ENCODE results near the gene SLC39A11.

Gene SLC39A11

DNA sequence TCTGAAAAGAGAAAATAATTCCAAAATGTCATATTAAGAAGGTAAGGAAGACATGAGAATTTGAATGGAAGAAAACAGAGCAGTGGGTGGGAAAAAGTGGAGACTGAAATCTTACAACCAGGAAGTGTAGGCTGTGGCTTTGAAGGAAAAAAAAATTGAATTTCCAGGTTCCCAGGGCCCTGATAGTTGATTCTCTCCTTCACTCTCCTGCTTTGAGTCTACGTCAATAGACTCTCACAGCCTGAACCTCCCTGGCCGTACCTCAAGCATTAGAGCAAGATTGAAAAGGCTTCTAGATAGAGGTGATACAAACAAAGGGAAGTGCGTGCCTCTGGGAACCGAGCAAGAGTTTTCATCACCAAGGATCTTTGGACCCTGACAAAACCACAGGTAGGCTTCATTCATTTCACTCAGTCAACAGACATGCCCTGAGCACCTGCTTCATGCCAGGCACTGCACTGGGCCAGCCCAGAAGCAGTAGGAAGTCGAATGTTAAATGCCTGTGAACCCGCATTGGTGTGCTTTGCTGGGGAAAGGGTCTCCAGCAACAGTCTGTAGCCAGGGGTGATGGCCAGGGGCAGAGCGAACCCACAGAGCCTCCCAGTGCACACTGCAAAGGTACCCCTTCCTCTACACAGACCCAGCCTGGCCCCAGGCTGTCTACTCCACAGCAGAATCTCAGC lies 163.9 kb downstream of the SLC39A11 start:
- ChIA-PET POLR2A (no interaction called here), CTCF (interaction anchor here (0.6 kb wide), 1 partner anchor 16 kb away, joined by 3 read pairs; no protein-coding TSS in a partner anchor)
- no peak for DNase-seq (ENCODE audit: low read depth, low spot score)
- TF ChIP-seq, protein P1, sequence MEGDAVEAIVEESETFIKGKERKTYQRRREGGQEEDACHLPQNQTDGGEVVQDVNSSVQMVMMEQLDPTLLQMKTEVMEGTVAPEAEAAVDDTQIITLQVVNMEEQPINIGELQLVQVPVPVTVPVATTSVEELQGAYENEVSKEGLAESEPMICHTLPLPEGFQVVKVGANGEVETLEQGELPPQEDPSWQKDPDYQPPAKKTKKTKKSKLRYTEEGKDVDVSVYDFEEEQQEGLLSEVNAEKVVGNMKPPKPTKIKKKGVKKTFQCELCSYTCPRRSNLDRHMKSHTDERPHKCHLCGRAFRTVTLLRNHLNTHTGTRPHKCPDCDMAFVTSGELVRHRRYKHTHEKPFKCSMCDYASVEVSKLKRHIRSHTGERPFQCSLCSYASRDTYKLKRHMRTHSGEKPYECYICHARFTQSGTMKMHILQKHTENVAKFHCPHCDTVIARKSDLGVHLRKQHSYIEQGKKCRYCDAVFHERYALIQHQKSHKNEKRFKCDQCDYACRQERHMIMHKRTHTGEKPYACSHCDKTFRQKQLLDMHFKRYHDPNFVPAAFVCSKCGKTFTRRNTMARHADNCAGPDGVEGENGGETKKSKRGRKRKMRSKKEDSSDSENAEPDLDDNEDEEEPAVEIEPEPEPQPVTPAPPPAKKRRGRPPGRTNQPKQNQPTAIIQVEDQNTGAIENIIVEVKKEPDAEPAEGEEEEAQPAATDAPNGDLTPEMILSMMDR (IDR thresholded peaks at IDR 0.05; ENCODE audit: insufficient read depth, low read length, missing control alignments), result no peak
- no peak overlapping the region for H3K4me3 ChIP-seq (ENCODE audit: low read depth, low read length)

DNA sequence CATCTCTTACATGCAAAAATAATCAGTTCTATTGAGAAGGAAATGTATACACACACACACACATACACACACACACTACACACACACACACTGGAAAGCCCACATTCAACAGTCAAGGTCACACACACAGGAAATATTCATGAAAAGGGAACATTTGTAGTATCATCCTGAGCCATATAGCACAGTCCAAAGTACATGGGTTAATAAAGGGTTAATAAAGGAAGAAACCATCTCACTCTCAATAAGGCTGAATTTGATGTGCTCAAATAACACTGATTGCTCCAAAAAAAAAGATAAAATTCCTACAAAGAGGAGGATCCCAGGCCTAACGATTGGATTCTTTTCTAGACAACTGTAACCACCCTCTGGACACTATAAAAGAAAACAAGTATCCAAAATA lies 164.7 kb downstream of the SLC39A11 start:
- ChIA-PET POLR2A (no interaction called here), CTCF (no interaction called here)
- TF ChIP-seq, protein P1 (IDR thresholded peaks at IDR 0.05; ENCODE audit: insufficient read depth, low read length, missing control alignments), result no peak
- H3K4me3 ChIP-seq (ENCODE audit: low read depth, low read length), result no peak overlapping the region
- DNase-seq (ENCODE audit: low read depth, low spot score), result no peak

DNA sequence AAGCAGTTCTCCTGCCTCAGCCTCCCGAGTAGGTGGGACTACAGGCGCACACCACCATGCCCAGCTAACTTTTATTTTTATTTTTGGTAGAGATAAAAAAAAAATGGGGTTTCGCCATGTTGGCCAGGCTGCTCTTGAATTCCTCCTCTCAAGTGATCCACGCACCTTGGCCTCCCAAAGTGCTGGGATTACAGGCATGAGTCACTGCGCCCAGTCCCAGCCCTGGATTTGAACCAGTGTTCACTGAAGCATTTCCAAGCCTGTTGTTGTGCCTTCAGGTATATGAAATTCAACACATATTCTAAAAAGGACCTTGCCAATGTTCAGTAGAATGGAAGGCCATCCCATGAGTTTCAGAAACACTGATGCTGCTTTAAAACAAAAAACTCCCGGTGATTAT lies 165.3 kb downstream of the SLC39A11 start:
- POLR2A ChIA-PET, result no interaction called here
- CTCF ChIA-PET, result interaction anchor here (0.8 kb wide), 1 partner anchor 29 kb away, joined by 3 read pairs; no protein-coding TSS in a partner anchor
- no peak overlapping the region for H3K4me3 ChIP-seq (ENCODE audit: low read depth, low read length)
- TF ChIP-seq, protein P1 (IDR thresholded peaks at IDR 0.05; ENCODE audit: insufficient read depth, low read length, missing control alignments), result no peak
- no peak for DNase-seq (ENCODE audit: low read depth, low spot score)

DNA sequence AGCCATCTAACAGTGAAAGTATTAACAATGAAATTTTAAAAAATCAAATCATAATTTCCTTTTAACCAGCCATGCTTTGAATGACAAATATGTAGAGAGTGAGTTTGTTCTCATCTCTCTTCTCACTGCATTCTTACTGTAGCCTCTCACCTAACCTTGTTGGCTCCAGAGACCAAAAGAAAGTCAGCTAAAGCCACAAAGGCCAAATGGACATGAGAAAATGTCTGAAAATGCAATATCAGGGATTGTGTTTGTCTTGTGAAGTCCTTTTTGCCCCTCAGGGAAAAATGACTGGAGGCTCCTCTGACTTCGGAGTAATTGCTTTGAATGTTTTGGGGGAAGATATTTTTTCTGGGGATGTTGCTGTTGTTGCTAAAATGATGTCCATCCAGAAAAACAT lies 166.3 kb downstream of the SLC39A11 start:
- ChIA-PET CTCF (interaction anchor here (0.6 kb wide), 1 partner anchor 9 kb away, joined by 3 read pairs; no protein-coding TSS in a partner anchor), POLR2A (no interaction called here)
- no peak for DNase-seq (ENCODE audit: low read depth, low spot score)
- TF ChIP-seq, protein P1 (IDR thresholded peaks at IDR 0.05; ENCODE audit: insufficient read depth, low read length, missing control alignments), result no peak
- no peak overlapping the region for H3K4me3 ChIP-seq (ENCODE audit: low read depth, low read length)

DNA sequence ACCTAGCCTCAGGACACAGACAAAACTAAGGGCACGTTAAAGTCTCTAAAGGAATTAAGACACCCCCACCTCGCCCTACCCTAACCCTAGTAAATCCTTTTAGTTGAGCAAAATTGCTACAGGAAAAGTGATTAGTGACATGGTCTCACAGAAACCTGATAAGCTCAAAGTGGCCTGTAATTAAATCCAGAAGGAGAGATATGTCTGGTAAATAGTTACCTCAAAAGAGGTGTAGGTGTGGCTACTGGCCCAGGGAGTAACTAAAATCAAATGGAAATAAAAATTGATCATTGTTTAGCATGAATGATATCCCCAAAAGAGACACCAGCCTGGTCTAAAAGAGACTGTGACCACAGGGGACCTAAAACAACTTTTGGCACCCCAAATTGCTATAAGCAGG lies 168.3 kb downstream of the SLC39A11 start:
- no peak for DNase-seq (ENCODE audit: low read depth, low spot score)
- ChIA-PET POLR2A (no interaction called here), CTCF (interaction anchor here (0.7 kb wide), 1 partner anchor 61 kb away, joined by 3 read pairs; no protein-coding TSS in a partner anchor)
- no peak overlapping the region for H3K4me3 ChIP-seq (ENCODE audit: low read depth, low read length)
- TF ChIP-seq, protein P1 (IDR thresholded peaks at IDR 0.05; ENCODE audit: insufficient read depth, low read length, missing control alignments), result no peak

DNA sequence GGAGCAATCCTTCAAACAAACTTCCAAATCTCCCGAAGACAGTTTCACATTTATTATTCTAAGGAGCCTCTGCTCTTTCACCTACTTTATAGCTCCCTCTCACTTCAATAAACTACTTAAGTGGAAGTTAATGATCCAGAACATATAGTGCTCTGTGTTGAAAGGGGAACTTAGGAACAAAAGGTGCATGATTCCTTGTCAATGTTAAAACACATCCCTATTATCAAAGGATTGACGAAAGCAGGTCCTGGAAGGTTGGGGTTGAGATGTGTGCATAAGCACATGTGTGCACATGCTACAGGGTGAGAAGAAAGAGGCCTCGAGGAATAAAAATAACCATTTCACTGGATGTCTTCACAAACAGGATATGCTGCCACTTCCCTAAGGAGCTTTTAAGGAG lies 170.3 kb downstream of the SLC39A11 start:
- no peak for DNase-seq (ENCODE audit: low read depth, low spot score)
- TF ChIP-seq, protein P1 (IDR thresholded peaks at IDR 0.05; ENCODE audit: insufficient read depth, low read length, missing control alignments), result no peak
- no peak overlapping the region for H3K4me3 ChIP-seq (ENCODE audit: low read depth, low read length)
- ChIA-PET CTCF (interaction anchor here (0.6 to 0.9 kb wide), 2 partner anchors 19 to 194 kb away, joined by 3 read pairs; no protein-coding TSS in a partner anchor), POLR2A (no interaction called here)

All from AG04449 (cell line).